GM10847 (cell line): ENCODE data around the gene RNF4.

Experiments
- POLR2A ChIP-seq: IDR thresholded peaks from 2 replicates; pipeline ENCODE4 v1.6.1; 2011; ENCODE audit not compliant: insufficient read length; ENCODE audit errors: extremely low read depth

RNF4 gene

DNA sequence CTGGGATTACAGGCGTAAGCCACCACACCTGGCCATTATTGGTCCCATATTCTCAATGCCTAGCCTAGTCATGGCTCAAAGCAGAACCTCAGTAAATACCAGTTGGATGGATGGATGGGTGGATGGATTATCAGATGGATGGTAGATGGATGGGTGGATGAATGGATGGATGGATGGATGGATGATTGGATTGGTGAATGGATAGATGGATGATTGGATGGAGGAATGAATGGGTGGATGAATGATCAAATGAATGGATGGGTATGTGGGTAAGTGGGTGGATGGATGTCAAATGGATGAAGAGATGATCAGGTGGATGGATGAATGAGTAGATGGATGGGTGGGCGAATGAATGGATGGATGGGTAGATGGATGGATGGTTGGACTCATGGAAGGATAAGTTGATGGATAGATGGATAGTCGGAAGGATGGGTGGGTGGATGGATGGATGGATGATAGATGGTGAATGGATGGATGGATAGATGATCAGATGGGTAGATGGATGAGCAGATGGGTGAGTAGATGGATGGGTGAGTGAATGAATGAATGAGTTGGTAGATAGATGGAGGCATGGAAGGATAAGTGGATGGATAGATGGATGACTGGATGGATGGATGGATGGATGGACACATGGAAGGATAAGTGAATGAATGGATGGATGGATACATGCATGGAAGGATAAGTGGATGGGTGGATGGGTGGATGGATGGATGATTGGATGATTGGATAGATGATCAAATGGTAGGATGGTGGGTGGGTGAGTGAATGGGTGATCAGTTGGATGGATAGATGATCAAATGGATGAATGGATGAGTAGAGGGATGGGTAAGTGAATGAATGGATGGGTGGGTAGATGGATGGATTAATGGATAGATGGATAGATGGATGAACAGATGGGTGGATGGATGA, 22.0 kb upstream of the RNF4 start:
- TF ChIP-seq POLR2A = no peak

DNA sequence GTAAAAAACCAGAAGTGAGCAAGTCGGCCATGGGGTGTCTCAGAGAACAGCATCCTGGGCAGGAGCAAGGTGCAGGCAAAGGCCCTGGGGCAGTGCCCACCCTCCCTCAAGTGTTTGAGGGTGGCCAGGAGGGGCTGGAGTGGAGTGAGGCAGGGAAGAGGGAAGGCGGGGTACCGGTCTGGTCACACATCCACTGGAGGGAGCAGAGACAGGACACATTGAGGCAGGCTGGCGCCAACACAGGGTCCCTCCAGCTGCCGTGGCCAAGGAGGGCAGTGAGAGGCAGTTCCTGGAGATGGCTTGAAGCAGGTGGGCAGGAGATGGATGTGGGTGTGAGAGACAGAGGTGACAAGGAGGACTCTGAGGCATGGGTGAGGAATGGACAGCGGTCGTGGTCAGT, 20.3 kb upstream of the RNF4 start:
- no peak for TF ChIP-seq POLR2A

DNA sequence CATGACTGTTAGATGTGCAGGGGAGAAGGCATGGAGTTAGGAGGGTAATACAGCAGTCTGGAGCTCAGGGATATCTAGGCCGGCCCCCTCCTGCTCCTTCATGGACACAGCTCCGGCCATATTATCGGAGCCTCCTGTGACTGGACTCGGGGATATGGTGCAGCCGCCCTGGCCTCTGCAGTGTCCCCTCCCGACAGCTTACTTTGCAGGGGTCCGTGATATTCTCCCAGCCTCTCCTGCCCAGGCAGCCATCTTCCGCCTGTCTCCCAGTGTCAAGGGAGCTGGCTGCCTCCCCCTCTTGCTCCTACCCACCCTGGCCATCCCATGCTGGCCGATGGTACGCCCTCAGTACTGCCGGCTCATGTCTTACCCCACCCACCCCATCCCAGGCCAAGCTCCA, 19.9 kb upstream of the RNF4 start:
- TF ChIP-seq POLR2A = no peak

DNA sequence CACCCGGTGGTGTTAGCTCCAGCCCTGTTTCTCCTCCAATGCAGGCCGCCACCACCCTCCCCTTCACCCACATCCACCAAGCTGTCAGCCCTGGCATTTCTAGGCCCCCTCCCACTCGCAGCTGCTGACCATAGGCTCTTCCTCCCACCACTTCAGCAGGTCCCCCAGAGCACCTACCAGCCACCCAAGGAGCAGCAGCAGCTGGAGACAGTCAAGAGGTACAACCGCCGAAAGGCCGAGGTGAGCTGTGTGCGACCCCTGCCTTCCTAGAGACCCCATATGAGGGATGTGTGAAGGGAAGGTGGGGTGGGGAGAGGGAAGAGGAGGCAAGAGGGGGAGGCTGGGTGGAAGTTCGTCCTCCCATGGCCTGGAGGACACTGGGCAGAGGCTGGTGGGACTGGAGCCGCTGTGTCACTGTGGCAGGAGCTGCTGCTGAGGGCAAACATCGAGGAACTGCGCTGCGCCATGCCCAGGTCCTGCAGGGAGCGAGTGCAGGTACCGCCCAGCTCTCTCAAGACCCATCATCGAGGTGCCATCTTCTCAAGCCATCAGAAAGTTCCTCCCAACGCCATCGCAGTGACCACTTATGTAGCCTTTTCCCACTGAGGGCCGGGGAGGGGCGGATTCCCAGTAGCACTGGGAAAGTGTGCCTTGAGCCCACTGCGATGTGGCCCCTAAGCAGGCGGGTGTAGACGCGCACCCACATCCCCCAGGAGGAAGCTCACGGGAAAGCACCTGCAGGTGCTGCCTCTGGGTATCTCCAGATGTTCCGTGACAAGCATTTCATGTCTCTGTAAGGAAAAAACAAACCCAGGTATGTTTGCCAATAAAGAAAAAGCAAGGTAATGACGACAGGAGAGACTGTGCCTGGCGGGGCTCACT, 19.2 kb upstream of the RNF4 start:
- TF ChIP-seq POLR2A = no peak

DNA sequence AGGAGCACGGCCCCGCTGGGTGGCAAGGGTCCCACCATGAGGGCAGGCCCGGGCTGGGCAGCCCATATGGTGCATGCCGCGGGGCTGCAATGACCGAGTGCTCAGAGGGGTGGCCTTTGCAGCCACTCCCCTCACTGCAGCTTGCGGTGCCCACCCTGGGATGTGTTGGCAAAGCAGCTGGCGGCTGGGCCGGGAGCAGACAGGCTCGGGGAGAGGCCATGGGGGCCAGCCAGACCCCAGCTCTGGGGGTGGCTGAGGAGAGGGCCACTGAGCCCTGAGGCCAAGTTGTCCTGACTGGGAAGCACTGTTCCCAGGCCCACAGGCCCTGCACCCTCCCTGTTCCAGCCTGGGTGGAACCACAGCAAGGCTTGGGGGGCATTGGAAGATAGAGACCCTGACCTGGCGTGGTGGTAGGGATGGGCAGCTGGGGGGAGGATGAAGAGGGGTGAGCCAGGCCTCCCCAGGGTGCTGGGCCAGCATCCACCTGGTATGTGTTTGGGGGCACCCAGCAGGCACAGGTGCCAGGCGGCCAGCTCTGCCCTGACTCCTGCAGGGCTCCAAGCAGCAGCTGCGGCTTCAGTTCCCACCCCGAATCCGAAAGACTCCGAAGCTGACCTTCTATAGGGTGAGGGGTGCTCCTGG, 18.4 kb upstream of the RNF4 start:
- no peak for TF ChIP-seq POLR2A

DNA sequence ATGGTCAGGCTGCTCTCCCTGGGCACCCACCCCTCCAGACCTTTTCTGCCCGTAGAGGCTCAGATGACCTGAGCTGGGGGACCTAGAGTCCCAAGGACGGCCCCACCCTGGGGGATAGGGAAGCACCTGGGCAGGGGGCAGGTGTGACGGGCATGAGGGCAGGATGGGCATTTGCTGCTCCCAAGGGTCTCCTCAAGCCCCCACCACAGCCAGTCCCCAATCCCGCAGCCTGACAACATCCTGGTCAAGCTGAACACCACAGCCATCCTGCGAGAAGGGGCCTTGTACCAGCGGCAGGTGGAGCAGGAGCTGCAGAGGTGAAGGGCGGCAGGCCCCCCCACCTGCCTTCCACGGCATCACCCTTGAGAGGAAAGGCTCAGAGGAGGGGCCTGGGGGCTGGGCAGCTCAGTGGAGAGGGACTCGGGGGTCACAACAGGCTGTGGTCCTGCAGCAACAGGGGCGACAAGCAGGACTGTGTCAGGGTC, 17.8 kb upstream of the RNF4 start:
- no peak for TF ChIP-seq POLR2A

DNA sequence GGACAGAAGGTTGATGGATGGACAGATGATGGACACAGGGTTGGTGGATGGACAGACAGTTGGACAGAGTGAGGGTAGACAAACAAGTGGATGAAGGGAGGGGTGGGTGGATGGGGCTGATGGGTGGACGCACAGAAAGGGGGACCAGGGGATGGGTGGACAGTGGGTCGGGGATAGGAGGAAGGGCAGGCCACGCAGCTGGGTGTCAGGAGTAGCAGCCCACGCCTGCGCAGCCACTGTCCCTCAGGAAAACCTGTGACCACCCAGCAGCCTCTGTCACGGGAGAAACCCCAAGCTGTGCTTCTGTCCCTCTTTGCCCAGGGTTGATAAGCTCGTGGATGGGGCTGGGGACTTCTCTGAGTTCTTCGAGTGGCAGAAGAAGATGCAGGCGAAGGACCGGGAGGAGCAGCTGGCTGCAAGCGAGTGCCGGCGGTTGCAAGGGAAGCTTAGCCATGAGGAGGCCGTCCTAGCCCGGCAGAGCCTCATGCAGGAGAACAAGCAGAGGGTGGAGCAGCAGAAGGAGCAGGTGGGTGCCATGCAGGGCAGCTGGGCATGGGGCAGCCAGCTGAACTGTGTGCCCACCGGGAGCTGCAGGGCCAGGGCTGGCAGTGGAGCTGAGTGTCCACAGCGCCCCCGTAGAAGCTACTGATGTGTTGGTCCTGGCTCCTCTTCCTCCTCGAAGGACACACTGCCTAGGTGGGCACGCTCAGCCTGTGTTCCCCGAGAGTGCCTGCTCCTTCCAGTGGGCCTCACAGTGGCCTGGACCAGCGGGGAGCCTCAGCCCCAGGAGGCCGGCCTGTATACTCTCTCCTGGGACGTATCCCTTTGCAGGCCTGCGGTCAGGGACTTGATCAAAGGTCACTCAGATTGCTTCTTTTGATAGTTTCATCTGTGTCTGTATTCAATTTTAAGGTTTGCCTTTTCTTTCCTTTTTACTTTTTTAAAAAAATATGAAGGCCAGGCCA, 16.8 kb upstream of the RNF4 start:
- TF ChIP-seq POLR2A = no peak

DNA sequence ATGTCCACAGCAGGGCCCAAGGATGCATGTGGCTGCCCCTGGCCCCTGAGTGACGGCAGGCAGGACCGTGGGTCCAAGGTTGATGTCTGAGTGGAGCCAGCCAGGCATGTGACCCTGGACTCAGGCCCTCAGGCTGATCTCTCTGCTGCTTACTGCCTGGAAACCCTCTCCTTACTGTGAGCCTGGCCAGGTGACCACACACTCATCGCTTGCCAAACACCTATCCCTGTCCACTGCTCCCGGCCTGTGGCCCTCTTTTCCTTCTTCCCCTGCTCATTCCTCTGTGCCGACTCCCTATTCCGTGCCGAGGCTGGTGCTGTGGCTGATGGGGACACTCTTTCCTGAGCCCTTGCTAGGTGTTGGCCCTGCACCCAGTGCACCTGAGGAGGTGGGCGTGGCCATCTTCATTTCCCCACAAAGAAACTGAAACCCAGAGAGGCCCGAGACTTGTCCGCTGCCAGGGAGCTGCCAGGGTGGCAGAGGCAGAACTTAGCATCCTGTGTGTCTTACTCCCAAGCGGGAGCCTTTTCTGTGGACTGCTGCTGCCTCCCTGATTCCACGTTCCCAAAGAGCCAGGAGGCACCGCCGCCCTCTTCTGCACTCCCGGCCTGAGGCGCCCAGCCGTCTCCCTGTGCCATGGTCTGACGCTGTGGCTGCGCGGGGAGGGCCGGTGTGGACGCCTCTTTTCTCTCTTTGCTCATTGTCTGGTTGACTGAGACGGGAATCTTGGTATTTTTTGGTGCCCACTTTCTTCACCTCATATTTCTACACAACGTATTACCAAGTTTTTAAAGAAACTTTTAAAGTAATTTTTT, 11.2 kb upstream of the RNF4 start:
- TF ChIP-seq POLR2A = no peak

DNA sequence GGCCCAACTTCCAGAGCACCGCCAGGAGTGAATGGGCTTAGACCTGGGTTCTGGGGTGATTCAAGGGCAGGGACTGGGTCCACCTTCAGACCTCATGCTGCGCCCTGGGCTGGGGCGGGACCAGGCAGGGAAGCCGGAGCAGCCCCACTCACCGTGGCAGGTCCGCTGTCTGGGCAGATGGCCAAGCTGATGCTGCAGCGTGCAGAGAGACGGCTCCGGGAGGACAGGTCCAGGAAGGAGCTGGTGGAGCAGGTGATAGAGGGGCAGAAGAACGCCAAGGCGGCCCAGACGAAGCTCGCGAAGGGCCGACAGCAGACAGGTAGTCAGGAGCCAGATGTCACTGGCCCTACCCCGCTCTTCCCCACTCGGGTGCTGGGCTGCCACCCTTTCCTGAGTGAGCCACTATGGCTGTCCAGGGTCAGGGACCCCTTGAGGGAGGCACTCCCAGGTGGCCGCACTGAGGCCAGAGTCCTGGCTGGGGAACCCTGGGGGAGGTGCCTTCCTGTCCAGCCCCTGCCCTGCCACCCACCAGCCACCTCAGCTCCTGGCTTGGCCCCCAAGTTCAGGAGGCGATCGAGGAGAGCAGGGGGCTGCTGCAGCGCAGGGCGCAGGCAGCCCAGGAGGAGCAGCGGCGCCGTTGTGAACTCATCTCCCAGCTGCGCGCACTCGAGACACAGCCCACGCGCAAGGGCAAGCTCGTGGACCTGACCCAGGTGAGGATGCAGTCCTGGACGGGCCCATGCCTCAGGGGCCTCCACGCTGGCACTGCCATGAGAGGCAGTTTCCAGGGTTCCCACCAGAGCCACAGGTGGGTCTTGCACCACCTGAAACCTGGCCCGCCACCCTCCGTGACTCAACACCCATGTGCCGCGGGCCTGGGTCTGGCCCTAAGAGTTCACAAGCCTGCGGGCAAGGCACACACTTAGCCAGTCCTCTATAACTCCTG, 10.1 kb upstream of the RNF4 start:
- TF ChIP-seq POLR2A = no peak

DNA sequence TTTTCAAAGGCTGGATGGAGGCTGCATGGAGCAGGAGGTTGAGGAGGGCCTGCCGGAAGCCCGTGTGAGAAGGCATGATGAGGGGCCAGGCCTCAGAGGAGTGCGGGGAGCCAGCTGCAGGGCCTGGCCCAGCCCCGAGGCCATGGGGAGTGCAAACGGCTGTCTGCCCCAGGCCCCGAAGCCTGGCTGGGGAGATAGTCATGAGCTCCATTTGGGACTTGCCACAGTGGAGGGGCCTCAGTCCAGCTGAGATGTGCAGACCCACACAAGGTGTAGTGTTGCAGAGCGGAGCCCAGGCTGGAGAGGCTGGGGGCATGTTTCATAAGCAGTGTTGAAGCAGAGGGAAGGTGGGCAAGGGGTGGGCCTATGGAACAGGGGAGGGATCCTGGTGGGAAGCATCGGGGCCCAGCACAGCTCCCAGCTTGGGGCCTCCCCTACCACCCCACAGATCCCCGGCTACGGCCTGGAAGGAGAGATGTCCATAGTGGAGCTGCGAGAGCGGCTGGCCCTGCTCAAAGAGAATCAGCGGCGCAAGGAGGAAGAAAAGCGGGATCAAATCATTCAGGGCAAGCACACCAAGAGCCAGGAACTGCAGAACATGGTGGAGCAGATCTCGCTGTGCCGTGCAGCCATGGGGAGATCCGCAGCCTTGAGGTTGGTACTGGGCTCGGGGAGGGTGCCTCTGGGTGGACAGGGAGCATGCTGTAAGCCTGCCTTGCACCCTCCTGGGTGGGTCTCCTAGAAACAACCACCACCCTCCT, 9.1 kb upstream of the RNF4 start:
- no peak for TF ChIP-seq POLR2A

DNA sequence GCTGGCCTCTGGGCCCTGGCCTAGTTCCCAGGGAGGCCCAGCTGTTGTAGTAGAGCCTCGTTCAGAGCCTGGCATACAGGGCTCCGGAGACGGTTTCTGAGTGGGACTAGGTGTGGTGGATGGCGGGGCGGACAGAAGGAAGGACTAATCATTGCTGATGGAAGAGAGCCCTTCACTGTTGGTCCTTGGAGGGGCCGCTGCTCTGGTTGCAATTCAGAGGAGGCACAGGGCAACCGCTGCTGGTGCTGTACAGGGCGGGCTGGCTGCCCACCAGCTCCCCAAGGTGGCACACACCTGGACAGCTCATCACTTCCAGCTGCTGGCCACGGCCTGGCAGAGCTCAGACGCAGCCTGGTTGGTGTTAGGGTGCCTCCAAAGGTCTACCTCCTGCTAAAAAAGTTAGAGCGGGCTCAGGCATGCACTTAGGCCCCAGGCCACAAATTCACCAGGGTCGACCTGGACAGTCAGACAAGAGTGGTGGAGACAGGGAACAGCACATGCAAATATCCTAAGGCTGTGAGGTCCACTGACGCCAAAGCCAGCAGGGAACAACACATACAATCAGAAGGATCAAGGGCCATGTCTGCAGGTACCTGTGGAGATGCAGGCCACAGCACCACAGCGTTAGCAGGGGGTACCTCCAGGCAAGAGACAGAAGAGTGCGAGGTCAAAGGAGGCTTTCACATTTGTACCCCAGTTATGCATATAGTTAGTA, 7.5 kb upstream of the RNF4 start:
- no peak for TF ChIP-seq POLR2A
